Measurements from ENCODE around the gene LHFPL6.

DNA sequence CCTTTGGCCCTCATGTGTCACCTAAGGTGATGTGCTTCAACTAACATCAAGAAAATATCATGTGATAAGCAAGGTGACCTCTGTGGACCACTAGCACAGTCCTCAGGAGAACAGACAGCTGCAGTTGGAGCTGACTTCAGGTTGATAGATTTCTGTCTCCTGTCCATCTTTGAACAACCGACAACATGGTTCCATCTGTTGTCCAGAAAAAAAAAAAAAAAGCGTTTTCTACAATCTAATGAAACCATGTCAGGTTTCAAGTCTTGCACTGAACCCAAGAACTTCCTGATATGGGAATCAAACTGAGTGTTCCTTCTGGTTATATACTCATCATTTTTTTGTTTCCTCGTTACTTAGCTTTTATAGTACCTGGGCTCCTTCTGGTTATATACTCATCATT lies 75.7 kb downstream of the LHFPL6 start:
- TF ChIP-seq, protein P1, sequence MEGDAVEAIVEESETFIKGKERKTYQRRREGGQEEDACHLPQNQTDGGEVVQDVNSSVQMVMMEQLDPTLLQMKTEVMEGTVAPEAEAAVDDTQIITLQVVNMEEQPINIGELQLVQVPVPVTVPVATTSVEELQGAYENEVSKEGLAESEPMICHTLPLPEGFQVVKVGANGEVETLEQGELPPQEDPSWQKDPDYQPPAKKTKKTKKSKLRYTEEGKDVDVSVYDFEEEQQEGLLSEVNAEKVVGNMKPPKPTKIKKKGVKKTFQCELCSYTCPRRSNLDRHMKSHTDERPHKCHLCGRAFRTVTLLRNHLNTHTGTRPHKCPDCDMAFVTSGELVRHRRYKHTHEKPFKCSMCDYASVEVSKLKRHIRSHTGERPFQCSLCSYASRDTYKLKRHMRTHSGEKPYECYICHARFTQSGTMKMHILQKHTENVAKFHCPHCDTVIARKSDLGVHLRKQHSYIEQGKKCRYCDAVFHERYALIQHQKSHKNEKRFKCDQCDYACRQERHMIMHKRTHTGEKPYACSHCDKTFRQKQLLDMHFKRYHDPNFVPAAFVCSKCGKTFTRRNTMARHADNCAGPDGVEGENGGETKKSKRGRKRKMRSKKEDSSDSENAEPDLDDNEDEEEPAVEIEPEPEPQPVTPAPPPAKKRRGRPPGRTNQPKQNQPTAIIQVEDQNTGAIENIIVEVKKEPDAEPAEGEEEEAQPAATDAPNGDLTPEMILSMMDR (conservative IDR thresholded peaks at IDR 0.05), result no peak
- TF ChIP-seq EZH2 (IDR thresholded peaks at IDR 0.05; ENCODE audit: low read depth), result no peak

Measured in PC-9 (cell line).